GM21515 (cell line): ENCODE data around the gene CCT3.
"Not testable (repeated sequence)": the region's sequence is repeated elsewhere in the genome, so short reads cannot be mapped to it uniquely, and the experiment has no call there.

ENCODE experiments used
- ATAC-seq: cut with Tn5 transposase; IDR thresholded peaks from one replicate; pipeline ENCODE4 v1.9.1; 2021; ENCODE audit not compliant: unreplicated experiment

The CCT3 gene

DNA sequence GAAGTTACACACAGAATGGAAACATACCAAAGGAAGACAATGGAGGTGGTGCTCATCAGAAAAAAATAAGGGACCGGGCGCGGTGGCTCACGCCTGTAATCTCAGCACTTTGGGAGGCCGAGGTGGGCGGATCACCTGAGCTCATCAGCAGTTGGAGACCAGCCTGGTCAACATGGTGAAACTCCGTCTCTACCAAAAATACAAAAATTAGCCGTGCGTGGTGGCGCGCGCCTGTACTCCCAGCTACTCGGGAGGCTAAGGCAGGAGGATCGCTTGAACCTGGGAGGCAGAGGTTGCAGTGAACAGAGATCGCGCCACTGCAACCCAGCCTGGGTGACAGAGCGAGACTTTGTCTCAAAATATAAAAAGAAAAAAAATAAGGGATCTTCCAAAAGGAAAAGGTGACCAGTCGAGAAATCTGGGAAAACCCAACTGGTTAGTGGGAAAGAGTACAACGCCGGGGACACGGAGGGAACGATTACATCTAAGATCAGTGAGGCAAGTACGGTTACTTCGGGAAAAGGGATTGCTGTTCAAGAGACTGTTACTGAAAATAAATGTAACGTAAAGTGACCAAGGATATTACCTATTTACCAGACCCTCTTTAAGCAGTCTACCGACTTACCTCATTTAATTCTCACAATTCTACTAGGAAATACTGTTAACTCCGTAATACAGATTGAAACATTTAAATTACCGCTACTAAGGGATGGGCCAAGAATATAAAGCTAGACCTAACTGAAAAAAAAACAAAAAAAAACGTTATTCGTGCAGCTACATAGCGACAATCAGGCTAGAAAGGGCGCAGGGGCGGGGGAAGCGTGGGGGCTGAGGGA, 822 bp downstream of the CCT3 start:
- no peak for ATAC-seq

DNA sequence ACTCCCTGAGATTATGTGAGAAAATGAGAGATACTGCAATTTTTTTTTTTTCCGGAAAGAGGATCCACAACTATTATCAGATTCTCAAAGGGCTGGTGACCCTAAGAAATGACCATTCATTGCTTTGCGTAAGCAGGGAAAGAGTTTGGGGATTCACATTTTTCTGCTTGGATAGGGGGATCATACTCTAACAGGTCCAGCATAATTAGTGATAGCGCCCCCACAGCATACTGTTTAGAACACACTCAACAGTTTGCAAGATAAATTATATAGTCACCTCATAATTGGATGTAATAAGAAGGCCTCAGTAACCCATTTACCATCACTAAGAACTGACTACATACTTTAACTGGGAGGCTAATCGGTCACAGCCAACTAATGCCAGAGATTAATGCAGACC, 1.9 kb downstream of the CCT3 start:
- no peak for ATAC-seq

DNA sequence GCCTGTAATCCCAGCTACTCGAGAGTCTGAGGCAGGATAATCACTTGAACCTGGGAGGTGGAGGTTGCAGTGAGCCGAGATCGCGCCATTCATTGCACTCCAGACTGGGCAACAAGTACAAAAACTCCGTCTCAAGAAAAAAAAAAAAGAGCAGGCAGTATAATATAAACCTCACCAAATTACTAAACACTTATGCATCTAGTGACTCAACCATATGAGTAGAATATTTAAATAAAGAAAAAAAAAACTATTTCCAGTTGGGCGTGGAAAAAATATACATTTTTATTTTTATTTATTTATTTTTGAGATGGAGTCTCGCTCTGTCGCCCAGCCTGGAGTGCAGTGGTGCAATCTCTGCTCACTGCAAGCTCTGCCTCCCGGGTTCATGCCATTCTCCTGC, 14.9 kb downstream of the CCT3 start:
- not testable (repeated sequence) for ATAC-seq

- ATAC-seq = no peak
Observed at GRCh38 chr1:156320560-156320959, 17.5 kb downstream of the CCT3 start.

GRCh38 chr1:156319664-156320063, 18.4 kb downstream of the CCT3 start:
- no peak for ATAC-seq

GRCh38 chr1:156316909-156317308, 21.2 kb downstream of the CCT3 start:
- no peak for ATAC-seq

DNA sequence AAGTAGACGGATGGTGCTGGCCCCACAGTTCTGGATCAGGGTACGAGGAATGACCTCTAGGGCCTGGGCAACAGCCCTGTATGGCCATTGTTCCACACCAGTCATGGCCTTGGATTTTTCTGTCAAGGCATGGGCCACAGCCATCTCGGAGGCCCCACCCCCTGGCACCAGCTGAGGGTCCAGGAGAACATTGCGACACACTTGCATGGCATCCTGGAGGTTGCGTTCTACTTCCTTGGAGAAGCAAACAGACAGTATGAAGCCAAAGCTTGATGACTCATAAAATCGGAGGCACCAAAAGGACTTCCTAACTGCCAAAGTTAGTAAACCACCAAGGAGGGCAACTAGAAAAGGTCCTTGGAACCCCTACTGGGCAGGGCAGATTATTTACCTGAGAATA, 27.1 kb downstream of the CCT3 start:
- ATAC-seq = no peak

GRCh38 chr1:156308078-156308477, 30.0 kb downstream of the CCT3 start:
- no peak for ATAC-seq

DNA sequence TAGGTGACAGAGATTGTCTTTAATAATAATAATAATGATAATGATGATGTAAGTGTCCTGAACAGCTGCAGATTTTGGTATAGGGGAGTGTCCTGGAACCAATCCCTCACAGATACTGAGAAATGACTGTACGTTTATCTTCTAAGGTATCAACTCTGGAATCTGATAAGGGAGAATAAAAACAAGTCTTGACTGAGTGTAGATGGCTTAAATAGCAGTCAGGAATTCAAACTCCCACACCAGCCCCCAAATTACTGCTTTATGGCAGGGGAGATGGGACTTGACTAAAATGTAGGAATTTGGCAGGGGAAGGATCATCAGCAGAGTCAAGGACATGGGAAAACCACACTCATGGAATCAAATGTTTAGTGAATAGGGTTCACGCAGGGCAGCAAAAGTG, 32.9 kb downstream of the CCT3 start:
- ATAC-seq = no peak

DNA sequence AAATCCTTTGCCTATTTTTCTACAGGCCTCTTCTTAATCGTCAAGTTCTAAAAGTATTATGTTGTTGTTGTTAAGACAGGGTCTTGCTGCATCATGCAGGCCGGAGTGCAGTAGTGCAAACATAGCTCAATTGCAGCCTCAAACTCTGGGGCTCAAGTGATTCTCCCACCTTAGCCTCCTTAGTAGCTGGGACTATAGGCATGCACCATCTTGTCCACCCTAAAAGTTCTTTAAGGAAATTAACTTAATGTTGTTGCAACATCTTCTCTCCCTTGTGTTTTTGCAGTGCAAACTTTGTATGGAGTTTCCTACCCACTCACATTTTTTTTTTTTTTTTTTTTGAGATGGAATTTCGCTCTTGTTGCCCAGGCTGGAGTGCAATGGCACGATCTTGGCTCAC, 34.9 kb downstream of the CCT3 start:
- ATAC-seq = no peak

- ATAC-seq = no peak
Observed at GRCh38 chr1:156298852-156299357, 39.2 kb downstream of the CCT3 start, which contains the start of gene VHLL. TSS of gene VHLL (minus strand) at chr1:156299307. CDS start at chr1:156299189, 118 bp downstream.

GRCh38 chr1:156295391-156295947, 42.6 kb downstream of the CCT3 start, which contains the start of gene GLMP:
TSS of gene GLMP (minus strand) at chr1:156295679. CDS start at chr1:156295645, 34 bp downstream.
- no peak for ATAC-seq

GRCh38 chr1:156293895-156294294, 44.2 kb downstream of the CCT3 start:
- ATAC-seq = no peak

- no peak for ATAC-seq
Observed at GRCh38 chr1:156293098-156293434, 45.0 kb downstream of the CCT3 start.

DNA sequence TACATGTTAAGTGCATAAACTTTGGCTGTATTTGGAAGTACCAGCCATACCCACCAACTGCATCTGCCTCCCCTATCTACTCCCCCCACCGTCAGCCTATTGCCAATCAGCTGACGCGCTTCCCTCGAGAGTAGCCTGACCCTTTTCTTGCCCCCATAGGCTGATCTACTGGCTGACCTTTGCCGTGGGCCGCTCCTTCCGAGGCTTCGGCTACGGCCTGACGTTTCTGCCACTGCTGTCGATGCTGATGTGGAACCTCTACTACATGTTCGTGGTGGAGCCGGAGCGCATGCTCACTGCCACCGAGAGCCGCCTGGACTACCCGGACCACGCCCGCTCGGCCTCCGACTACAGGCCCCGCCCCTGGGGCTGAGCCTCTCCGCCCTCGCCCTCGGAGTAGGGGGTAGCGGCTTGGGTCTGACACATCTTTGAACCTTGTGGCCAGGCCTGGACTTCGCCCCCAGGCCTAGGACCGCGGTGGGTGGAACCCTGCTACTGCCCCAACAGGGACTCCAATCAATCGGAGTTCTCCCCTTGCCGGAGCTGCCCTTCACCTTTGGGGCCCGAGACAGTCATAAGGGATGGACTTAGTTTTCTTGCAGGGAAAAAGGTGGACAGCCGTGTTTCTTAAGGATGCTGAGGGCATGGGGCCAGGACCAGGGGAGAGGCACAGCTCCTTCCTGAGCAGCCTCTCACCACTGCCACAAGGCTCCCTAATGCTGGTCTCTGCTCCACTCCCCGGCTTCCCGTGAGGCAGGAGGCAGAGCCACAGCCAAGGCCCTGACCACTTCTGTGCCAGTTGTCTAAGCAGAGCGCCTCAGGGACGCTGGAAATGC, 46.6 kb downstream of the CCT3 start:
- peak; percentile 52 for ATAC-seq

- ATAC-seq = no peak
Observed at GRCh38 chr1:156289857-156290256, 48.2 kb downstream of the CCT3 start.

DNA sequence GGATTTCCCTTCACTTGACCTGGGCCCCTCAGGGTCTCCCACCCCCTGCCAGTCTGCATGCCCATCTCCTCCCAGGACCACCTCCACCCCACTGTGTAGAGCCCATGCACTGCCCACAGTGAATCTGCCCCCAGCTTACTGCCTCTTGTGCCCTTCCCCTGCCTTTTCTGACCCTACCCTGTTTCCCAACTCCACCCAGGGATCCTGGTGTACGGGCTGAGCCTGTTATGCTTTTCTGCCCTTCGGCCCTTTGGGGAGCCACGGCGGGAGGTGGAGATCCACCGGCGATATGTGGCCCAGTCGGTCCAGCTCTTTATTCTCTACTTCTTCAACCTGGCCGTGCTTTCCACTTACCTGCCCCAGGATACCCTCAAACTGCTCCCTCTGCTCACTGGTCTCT, 52.0 kb downstream of the CCT3 start:
- no peak for ATAC-seq

DNA sequence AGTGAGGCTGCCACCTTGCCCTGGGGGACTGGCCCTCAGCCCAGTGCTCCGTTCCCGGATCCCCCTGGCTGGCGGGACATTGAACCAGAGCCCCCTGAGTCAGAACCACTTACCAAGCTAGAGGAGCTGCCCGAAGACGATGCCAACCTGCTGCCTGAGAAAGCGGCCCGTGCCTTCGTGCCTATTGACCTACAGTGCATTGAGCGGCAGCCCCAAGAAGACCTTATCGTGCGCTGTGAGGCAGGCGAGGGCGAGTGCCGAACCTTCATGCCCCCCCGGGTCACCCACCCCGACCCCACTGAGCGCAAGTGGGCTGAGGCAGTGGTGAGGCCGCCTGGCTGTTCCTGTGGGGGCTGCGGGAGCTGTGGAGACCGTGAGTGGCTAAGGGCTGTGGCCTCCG, 52.7 kb downstream of the CCT3 start:
- no peak for ATAC-seq

- no peak for ATAC-seq
Observed at GRCh38 chr1:156284757-156285156, 53.3 kb downstream of the CCT3 start.

GRCh38 chr1:156284112-156284511, 54.0 kb downstream of the CCT3 start, which contains the start of gene TMEM79:
TSS of gene TMEM79 (plus strand) at chr1:156284325. CDS start at chr1:156285227, 902 bp downstream.
- ATAC-seq = no peak

DNA sequence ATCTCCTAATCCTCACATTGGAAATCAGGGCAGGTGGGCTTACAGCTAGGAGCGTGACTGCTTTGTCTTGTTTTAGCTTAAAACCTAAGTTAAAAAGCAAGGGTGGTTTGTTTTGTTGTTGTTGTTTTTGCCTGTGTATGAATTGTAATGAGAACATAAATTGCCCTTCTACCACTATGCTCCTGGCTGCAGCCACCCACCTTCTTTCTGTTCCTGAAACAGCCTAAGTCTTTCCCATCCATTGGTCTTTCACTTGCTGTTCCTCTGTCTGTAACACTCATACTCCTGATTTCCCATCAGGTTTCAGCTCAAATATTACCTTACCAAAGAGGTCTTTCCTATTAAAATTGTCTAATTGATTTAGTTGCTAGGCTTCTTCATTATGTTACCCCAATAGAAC, 54.6 kb downstream of the CCT3 start:
- ATAC-seq = no peak
